HepG2 (cell line): Measurements from ENCODE around the gene ANKRD12. TPM values are rescaled to one million over a fixed set of nuclear protein-coding genes. Genes with fewer than 3 reads are reported as not detected.

Experiments
- ASH2L ChIP-seq: fragments of 300-600, 200-600 bp; sonication (generic); IDR thresholded peaks from 2 replicates; pipeline ENCODE4 v1.7.0; 2017; ENCODE audit warnings: low read depth, mild to moderate bottlenecking, moderate library complexity, mixed read lengths, low read length; ENCODE audit not compliant: insufficient read length
- KDM3A ChIP-seq: IDR thresholded peaks from 2 replicates; pipeline ENCODE4 v1.6.1; 2018; ENCODE audit warnings: low read depth, missing compliant biosample characterization
- KDM4B ChIP-seq: sonication (generic); formaldehyde crosslinking; IDR thresholded peaks from 2 replicates; pipeline ENCODE4 v1.4.0; 2020; ENCODE audit warnings: missing genetic modification reagents
- NAIF1 ChIP-seq: sonication (generic); formaldehyde crosslinking; IDR thresholded peaks from 2 replicates; pipeline ENCODE4 v1.5.0; 2020; ENCODE audit warnings: mild to moderate bottlenecking, missing genetic modification reagents, borderline replicate concordance
- PITX1 ChIP-seq: sonication (generic); formaldehyde crosslinking; IDR thresholded peaks from 2 replicates; pipeline ENCODE4 v1.5.1; 2020; ENCODE audit warnings: mild to moderate bottlenecking, missing genetic modification reagents
- ZFP1 ChIP-seq: IDR thresholded peaks from 2 replicates; pipeline ENCODE4 v1.6.1; 2016
- ZNF234 ChIP-seq: sonication (generic); formaldehyde crosslinking; conservative IDR thresholded peaks from 2 replicates; pipeline ENCODE4 v1.5.1; 2020; ENCODE audit warnings: mild to moderate bottlenecking, missing genetic modification reagents
- ZNF251 ChIP-seq: sonication (generic); formaldehyde crosslinking; IDR thresholded peaks from 2 replicates; pipeline ENCODE4 v1.9.0; 2021; ENCODE audit warnings: mild to moderate bottlenecking, missing genetic modification reagents
- ZNF333 ChIP-seq: sonication (generic); formaldehyde crosslinking; IDR thresholded peaks from 2 replicates; pipeline ENCODE4 v1.4.0; 2020; ENCODE audit warnings: mild to moderate bottlenecking, missing genetic modification reagents, borderline replicate concordance
- ZNF569 ChIP-seq: sonication (generic); formaldehyde crosslinking; IDR thresholded peaks from 2 replicates; pipeline ENCODE4 v1.5.0; 2020; ENCODE audit warnings: mild to moderate bottlenecking, missing genetic modification reagents, moderate library complexity, borderline replicate concordance
- ZNF773 ChIP-seq: sonication (generic); formaldehyde crosslinking; IDR thresholded peaks from 2 replicates; pipeline ENCODE4 v1.4.0; 2020; ENCODE audit warnings: missing genetic modification reagents, borderline replicate concordance
- ZSCAN20 ChIP-seq: sonication (generic); formaldehyde crosslinking; IDR thresholded peaks from 2 replicates; pipeline ENCODE4 v1.4.0; 2020; ENCODE audit warnings: missing genetic modification reagents, mild to moderate bottlenecking, borderline replicate concordance
- polyA plus RNA-seq, 8 experiments: library from polyadenylated mRNA; depleted of rRNA in 3 of 8; stranded (reverse) in 7 of 8; unstranded in 1 of 8; fragments of >200 nt; fragmentation: Illumina TruSeq in 4 of 8; extraction: Trizol in 4 of 8; gene quantifications; 2 replicates each; pipeline versions ENCODE4 v1.2.1 to v1.2.3, GENCODE V29; 2011 to 2016; ENCODE audit warnings: low read depth in 4 of 8, missing spikeins in 1 of 8, mixed read lengths in 1 of 8; ENCODE audit not compliant: insufficient read depth in 1 of 8
- total RNA-seq, 5 experiments: library from RNA; depleted of rRNA; stranded (reverse); fragments of >200 nt; fragmentation: Illumina TruSeq; extraction: Trizol; gene quantifications; 2 replicates each; pipeline ENCODE4 v1.2.3, GENCODE V29; 2016; ENCODE audit warnings: low read depth in 1 of 5
- TF ChIP-seq, protein P1 (sequence below): sonication (generic); formaldehyde crosslinking; IDR thresholded peaks from 2 replicates; pipeline ENCODE4 v1.5.1; 2020; ENCODE audit warnings: missing genetic modification reagents, mild to moderate bottlenecking, borderline replicate concordance
- TF ChIP-seq, protein P2 (sequence below): sonication (generic); formaldehyde crosslinking; IDR thresholded peaks from 2 replicates; pipeline ENCODE4 v1.5.0; 2020; ENCODE audit warnings: missing genetic modification reagents
- TF ChIP-seq, protein P3 (sequence below): sonication (generic); formaldehyde crosslinking; IDR thresholded peaks from 2 replicates; pipeline ENCODE4 v1.4.0; 2020; ENCODE audit warnings: missing genetic modification reagents
- TF ChIP-seq, protein P4 (sequence below): sonication (generic); formaldehyde crosslinking; IDR thresholded peaks from 2 replicates; pipeline ENCODE4 v1.8.0; 2022; ENCODE audit warnings: missing genetic modification reagents, mild to moderate bottlenecking, inconsistent platforms, borderline replicate concordance
- TF ChIP-seq, protein P5 (sequence below): sonication (generic); formaldehyde crosslinking; conservative IDR thresholded peaks from 2 replicates; pipeline ENCODE4 v1.4.0; 2020; ENCODE audit warnings: missing genetic modification reagents
- TF ChIP-seq, protein P6 (sequence below), 2 experiments: sonication (generic) in 1 of 2; formaldehyde crosslinking in 1 of 2; IDR thresholded peaks; 2 replicates each; pipeline versions ENCODE4 v1.5.1 to v1.6.1; 2011 to 2020; ENCODE audit warnings: borderline replicate concordance in 1 of 2, low read depth in 1 of 2, low read length in 1 of 2, mild to moderate bottlenecking in 1 of 2, missing genetic modification reagents in 1 of 2, moderate library complexity in 1 of 2

Gene ANKRD12
- total and polyA plus RNA-seq, 2 of the 13 experiments (the other 11 are each of a cell fraction or from before 2014, with no cell fraction given), result 6.0 to 23.2 TPM

DNA sequence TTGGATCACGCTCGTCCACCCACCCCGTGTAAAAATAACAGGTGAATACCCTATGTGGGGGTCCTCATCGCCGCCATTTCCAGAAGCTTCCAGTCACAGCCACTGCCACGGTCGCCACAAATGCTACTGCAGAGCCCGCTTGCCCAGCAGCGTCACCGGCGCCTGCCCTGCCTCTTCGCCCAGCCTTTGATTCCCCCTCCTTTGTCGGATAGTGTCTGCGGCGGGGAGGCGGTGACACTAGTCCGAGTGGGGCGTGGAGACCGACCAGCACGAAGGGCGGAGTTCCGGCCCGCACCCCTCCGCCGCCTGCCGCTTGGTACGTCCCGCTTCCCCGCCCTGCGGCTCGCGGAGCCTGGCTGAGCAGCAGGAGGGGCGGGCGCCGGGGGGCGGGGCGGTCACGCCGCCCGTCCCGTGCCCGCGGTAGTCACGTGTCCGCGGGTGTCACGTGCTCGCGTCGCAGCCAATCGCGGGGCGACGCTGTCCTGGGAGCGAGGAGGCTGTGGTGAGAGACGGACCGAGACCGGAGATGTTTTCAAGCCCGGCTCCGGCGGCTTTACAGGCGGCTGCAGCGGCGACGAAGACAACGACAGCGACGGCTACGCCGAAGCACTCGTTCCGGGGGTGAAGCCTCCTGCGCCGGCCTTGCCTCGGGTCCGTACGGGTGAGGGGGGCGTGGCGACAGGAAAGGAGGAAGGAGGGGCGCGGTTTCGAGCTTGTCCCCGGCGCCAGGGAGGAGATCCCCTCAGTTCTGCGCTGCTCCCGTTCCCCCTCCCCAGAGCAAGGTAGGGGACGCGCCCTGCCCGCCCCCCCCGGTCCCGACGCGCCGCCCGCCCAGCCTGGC lies at the start of gene ANKRD12 (continued):
- no peak for TF ChIP-seq ZNF234 (CRISPR knock-in tag)
- TF ChIP-seq ZSCAN20 (CRISPR knock-in tag), result no peak; the same call in 1 of the 2 replicates
- TF ChIP-seq ASH2L, result peak; percentile 94
- TF ChIP-seq KDM3A (CRISPR knock-in tag), result peak; percentile 48; the same call in 1 of the 2 replicates
- peak; percentile 21; the same call in 1 of the 2 replicates for TF ChIP-seq ZNF333
- TF ChIP-seq, protein P1, sequence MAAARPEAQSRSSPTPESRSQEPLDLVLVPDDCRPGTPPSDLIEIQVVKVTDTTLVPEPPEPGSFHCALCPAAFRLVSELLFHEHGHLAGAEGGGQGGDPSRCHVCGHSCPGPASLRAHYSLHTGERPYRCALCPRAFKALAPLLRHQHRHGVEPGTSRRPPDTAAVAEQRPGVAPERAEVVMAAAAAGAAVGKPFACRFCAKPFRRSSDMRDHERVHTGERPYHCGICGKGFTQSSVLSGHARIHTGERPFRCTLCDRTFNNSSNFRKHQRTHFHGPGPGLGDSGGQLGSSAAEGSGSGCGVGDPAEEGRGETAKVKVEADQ, result no peak
- TF ChIP-seq NAIF1 (CRISPR knock-in tag), result no peak; the same call in 1 of the 2 replicates
- TF ChIP-seq, protein P2, sequence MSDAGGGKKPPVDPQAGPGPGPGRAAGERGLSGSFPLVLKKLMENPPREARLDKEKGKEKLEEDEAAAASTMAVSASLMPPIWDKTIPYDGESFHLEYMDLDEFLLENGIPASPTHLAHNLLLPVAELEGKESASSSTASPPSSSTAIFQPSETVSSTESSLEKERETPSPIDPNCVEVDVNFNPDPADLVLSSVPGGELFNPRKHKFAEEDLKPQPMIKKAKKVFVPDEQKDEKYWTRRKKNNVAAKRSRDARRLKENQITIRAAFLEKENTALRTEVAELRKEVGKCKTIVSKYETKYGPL, result no peak
- no peak; the same call in 1 of the 2 replicates for TF ChIP-seq PITX1
- TF ChIP-seq ZNF251 (CRISPR knock-in tag), result 0 out of 2 replicates have a peak, but pooled peaks have one; percentile 65
- TF ChIP-seq, protein P3, sequence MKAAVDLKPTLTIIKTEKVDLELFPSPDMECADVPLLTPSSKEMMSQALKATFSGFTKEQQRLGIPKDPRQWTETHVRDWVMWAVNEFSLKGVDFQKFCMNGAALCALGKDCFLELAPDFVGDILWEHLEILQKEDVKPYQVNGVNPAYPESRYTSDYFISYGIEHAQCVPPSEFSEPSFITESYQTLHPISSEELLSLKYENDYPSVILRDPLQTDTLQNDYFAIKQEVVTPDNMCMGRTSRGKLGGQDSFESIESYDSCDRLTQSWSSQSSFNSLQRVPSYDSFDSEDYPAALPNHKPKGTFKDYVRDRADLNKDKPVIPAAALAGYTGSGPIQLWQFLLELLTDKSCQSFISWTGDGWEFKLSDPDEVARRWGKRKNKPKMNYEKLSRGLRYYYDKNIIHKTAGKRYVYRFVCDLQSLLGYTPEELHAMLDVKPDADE (CRISPR knock-in tag), result no peak
- TF ChIP-seq, protein P4, sequence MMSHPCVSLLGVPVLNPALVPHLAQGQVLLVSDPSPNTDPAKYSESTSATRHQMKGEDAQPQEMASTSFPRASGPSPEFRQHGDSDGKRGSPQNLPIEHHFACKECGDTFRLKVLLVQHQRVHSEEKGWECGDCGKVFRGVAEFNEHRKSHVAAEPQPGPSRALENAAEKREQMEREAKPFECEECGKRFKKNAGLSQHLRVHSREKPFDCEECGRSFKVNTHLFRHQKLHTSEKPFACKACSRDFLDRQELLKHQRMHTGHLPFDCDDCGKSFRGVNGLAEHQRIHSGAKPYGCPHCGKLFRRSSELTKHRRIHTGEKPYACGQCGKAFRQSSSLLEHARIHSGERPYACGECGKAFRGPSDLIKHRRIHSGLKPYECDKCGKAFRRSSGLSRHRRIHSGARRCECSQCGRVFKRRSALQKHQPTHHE (CRISPR knock-in tag), result peak; percentile 88
- peak; percentile 14; the same call in 1 of the 2 replicates for TF ChIP-seq KDM4B (CRISPR knock-in tag)
- no peak for TF ChIP-seq ZFP1 (CRISPR knock-in tag)
- TF ChIP-seq ZNF773 (CRISPR knock-in tag), result peak; percentile 72; the same call in 1 of the 2 replicates
- TF ChIP-seq, protein P5, sequence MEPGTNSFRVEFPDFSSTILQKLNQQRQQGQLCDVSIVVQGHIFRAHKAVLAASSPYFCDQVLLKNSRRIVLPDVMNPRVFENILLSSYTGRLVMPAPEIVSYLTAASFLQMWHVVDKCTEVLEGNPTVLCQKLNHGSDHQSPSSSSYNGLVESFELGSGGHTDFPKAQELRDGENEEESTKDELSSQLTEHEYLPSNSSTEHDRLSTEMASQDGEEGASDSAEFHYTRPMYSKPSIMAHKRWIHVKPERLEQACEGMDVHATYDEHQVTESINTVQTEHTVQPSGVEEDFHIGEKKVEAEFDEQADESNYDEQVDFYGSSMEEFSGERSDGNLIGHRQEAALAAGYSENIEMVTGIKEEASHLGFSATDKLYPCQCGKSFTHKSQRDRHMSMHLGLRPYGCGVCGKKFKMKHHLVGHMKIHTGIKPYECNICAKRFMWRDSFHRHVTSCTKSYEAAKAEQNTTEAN, result peak; percentile 62; the same call in 1 of the 2 replicates
- TF ChIP-seq ZNF569 (CRISPR knock-in tag), result no peak
- TF ChIP-seq, protein P6, sequence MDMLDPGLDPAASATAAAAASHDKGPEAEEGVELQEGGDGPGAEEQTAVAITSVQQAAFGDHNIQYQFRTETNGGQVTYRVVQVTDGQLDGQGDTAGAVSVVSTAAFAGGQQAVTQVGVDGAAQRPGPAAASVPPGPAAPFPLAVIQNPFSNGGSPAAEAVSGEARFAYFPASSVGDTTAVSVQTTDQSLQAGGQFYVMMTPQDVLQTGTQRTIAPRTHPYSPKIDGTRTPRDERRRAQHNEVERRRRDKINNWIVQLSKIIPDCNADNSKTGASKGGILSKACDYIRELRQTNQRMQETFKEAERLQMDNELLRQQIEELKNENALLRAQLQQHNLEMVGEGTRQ (IDR thresholded peaks at IDR 0.05; ENCODE audit: low read depth, low read length), result peak; percentile 98
- TF ChIP-seq, protein P6 (CRISPR knock-in tag; IDR thresholded peaks at IDR 0.05; ENCODE audit: borderline replicate concordance), result peak; percentile 93; the same call in 1 of the 2 replicates
